HG03354 (cell line): ENCODE data around the gene PRPF39.
A peak's percentile ranks its signal among the peaks of the same experiment; 100 is the strongest.
"Not testable (repeated sequence)": the region's sequence is repeated elsewhere in the genome, so short reads cannot be mapped to it uniquely, and the experiment has no call there.

ENCODE experiments used
- ATAC-seq: cut with Tn5 transposase; IDR thresholded peaks from one replicate; pipeline ENCODE4 v1.9.1; 2021; ENCODE audit warnings: mild to moderate bottlenecking; ENCODE audit not compliant: unreplicated experiment, poor library complexity, severe bottlenecking

The PRPF39 gene

GRCh38 chr14:45078323-45078722 is 5.6 kb upstream of the PRPF39 start:
- no peak for ATAC-seq

GRCh38 chr14:45080416-45080968 is 3.4 kb upstream of the PRPF39 start:
- not testable (repeated sequence) for ATAC-seq

- not testable (repeated sequence) for ATAC-seq
Observed at GRCh38 chr14:45081096-45081495, 2.8 kb upstream of the PRPF39 start.

- no peak for ATAC-seq
Observed at GRCh38 chr14:45082420-45082819, 1.5 kb upstream of the PRPF39 start.

- no peak for ATAC-seq
Observed at GRCh38 chr14:45083617-45083975, 320 bp upstream of the PRPF39 start.

- peak; percentile 13 for ATAC-seq
Observed at GRCh38 chr14:45084946-45085346, 1.0 kb downstream of the PRPF39 start.

GRCh38 chr14:45089813-45090212 is 5.9 kb downstream of the PRPF39 start:
- peak; percentile 55 for ATAC-seq

- ATAC-seq: no peak
Observed at GRCh38 chr14:45091710-45092109, 7.8 kb downstream of the PRPF39 start.

- ATAC-seq: no peak
Observed at GRCh38 chr14:45094275-45094674, 10.4 kb downstream of the PRPF39 start.

- no peak for ATAC-seq
Observed at GRCh38 chr14:45095143-45095542, 11.2 kb downstream of the PRPF39 start.

GRCh38 chr14:45096218-45096617 is 12.3 kb downstream of the PRPF39 start:
- no peak for ATAC-seq

- ATAC-seq: no peak
Observed at GRCh38 chr14:45103806-45104205, 19.9 kb downstream of the PRPF39 start.

GRCh38 chr14:45104561-45104960 is 20.6 kb downstream of the PRPF39 start:
- ATAC-seq: no peak

- no peak for ATAC-seq
Observed at GRCh38 chr14:45112896-45113781, 29.2 kb downstream of the PRPF39 start.

- ATAC-seq: no peak
Observed at GRCh38 chr14:45114327-45114726, 30.4 kb downstream of the PRPF39 start.

- no peak for ATAC-seq
Observed at GRCh38 chr14:45118594-45118993, 34.7 kb downstream of the PRPF39 start.

- no peak for ATAC-seq
Observed at GRCh38 chr14:45120096-45120495, 36.2 kb downstream of the PRPF39 start.

- ATAC-seq: no peak
Observed at GRCh38 chr14:45123271-45123670, 39.4 kb downstream of the PRPF39 start.

GRCh38 chr14:45125754-45126153 is 41.8 kb downstream of the PRPF39 start:
- no peak for ATAC-seq

- ATAC-seq: no peak
Observed at GRCh38 chr14:45128963-45129629, 45.2 kb downstream of the PRPF39 start.

GRCh38 chr14:45133683-45134050 is 49.8 kb downstream of the PRPF39 start:
- no peak for ATAC-seq
